ENCODE data around the gene SLIT1.

Gene SLIT1

DNA sequence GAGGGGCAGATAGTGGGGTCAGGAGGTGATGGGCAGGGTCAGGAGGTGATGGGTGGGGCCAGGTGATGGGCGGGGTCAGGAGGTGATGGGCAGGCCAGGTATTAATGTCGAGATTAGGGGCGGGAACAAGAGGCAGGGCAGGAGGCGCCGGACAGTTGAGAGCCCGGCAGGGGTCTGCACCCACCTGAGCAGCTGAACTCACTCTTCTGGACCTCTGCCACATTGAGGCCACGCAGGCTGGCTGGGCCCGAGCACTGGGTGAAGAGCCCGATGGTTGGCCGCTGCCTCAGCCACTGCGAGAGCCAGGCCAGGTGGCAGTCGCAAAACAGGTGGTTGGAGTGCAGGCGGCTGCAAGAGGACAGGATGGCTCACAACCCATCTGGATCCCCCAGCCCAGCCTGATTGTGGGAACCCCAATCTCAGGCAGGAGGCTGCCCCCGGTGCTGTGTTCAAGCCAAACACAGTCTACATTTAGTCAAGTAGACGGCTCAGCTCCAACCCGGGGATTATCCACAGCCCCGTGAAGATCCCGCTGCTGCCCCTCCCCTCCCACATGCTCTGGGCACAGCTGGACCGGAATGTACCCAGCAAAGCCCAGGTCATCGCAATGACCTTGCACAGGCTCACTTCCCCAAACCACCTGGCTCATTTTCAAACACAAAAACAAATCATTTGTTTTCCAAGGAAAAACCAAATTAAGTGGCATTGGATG, 122.3 kb downstream of the SLIT1 start:
- no peak for DNase-seq (ENCODE audit: low spot score)

- no peak for DNase-seq (ENCODE audit: low spot score)
Observed at GRCh38 chr10:97062456-97062855, 123.3 kb downstream of the SLIT1 start.

DNA sequence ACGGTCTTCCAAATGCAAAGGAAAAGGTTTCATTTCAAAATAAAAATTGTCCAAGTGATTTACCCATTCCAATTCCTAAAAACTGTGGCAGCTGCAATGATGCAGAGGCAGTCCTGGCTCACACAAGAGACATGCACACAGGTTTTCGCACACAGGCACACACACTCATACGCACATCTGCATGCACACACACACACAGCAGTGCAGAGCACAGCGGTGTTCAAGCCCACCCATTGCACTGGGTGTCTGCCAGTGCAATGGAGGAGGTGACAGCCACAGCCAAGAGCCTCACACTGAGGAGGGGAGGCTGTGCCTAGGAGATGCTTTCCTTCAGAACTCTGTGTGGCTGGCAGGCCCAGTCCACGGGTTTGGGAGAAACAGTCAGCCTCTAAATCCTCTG, 123.7 kb downstream of the SLIT1 start:
- DNase-seq (ENCODE audit: low spot score) = no peak

- no peak for DNase-seq (ENCODE audit: low spot score)
Observed at GRCh38 chr10:97061423-97061822, 124.3 kb downstream of the SLIT1 start.

DNA sequence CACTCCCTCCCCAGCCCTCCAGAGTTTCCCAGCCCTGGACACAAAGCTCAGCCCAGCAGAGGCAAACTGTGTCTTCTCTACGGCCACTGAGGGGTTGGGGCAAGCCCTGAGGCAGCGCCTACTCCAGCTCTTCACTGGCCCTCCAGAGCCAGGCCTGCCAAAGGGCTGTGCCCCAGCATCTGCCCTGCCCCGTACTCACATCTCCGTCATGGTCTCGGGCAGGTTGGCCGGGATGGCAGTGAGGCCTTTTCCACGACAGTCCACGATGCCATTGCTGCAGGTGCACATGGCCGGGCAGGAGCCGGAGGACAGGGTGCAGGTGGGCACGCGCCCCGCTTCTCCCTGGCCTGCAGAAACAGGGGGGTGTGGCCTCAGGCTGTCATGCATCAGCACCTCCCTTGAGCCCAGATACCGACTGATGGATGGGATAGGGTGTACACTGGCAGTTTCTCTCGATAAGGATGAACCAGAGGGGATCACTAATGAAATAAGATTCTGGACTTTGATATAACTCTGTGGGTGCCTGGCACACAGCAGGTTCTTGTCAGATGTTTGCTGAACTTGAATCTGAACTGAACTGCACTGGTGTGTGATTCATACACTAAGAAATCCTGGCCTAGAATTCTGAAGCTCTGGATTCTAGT, 125.2 kb downstream of the SLIT1 start:
- DNase-seq (ENCODE audit: low spot score) = no peak

DNA sequence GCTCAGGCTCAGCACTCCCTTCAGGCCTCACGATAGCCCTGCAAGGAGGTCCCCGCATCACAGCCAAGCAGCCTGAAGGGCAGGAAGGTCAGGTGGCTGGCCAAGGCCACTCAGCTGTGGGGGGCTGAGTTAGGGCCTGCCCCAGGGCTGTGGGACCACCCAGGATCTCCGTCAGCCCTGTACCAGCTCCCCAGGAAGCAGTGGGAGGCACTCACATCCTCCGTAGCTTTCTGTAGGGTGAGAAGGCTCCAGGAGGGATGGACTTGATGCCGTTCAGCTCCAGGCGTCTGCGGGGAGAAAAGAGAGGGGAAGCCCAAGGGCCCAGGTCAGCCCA, 125.9 kb downstream of the SLIT1 start:
- DNase-seq (ENCODE audit: low spot score) = no peak

- peak; percentile 79 for DNase-seq (ENCODE audit: low spot score)
Observed at GRCh38 chr10:97059006-97059871, 126.5 kb downstream of the SLIT1 start.

DNA sequence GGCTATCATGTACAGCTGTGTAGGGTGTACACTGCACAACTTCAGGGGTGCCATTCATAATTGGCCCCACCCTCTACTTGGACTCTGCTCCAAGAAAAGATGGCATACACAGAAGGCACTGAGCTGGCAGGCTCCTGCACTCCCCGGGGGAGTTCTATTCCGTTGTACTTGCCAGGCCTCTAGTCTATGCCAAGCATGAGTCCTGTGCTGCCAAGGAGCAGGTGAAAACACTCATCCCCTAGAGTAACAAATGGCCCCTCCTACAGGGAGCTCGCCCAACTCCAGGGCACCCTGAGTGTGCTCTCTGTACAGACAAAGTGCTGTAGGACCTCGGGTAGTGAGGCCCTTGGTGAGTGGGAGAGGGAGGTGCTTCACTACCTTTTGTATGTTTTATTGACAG, 127.2 kb downstream of the SLIT1 start:
- DNase-seq (ENCODE audit: low spot score) = no peak

- DNase-seq (ENCODE audit: low spot score) = no peak
Observed at GRCh38 chr10:97057491-97058235, 128.1 kb downstream of the SLIT1 start.

DNA sequence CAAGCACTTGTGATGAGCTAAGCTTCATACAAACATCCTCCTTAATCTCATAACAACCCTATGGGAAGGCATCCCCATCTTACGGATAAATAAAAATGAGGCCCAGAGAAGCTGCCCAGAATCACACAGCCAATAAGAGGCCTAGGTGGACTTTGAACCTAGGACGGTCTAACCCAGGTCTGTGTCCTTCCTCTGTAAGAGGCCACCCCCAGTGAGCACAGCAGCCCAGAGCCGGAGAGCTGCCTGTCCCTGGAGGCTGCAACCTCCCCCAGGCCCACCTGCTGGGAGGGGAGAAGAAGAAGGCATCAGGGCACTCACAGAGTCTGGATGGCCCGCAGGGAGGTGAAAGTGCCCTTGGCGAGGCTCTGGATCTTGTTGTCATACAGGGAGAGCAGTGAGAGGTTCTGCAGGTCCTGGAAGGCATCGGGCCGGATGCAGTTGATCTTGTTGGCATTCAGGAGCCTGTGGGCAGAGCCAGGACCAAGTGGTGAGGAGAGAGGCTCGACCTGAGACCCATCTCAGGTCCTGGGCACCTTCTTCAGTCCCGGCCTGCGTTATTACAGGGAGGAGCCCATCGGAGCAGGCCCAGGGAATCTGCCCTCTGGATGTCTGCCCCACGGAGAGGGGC, 129.6 kb downstream of the SLIT1 start:
- no peak for DNase-seq (ENCODE audit: low spot score)

DNA sequence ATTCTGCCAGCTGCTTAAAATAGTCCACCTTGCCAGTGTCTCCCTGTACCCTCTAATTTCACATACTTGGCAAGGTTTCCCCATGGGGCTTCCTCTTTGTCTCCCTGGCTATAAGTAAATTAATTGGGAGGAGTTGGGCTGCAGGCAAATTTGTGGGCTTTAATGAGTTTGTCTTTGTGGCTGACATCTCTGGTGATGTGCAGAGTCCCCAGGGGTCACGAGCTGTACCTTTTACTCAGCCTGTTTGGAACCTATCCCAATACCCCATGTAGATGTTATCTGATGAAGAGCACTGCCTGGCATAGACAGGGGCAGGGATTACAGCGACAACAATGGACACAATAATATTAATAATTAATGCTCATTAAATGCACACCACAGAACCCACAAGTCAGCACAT, 132.5 kb downstream of the SLIT1 start:
- DNase-seq (ENCODE audit: low spot score) = no peak

- no peak for DNase-seq (ENCODE audit: low spot score)
Observed at GRCh38 chr10:97050956-97051496, 134.7 kb downstream of the SLIT1 start.

GRCh38 chr10:97050205-97050745, 135.5 kb downstream of the SLIT1 start:
- DNase-seq (ENCODE audit: low spot score) = no peak

DNA sequence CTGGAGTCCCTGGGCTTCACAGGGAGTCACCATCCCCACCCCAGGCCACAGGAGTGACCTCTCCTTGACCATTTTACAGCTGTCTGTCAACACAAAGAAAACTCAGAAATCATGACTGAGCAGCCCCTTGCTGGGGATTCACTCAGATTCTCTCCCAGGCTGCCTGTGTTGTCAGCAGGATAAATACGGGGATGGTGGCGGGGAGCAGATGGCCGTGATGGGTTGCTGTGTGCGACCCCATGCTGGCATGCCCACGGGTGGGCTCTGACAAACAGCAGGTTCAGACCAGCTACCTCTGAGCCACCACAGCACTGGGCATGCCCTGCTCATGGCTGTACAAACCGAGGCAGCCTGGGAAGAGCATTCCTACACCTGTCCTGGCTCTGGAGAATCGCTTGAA, 136.1 kb downstream of the SLIT1 start:
- no peak for DNase-seq (ENCODE audit: low spot score)

DNA sequence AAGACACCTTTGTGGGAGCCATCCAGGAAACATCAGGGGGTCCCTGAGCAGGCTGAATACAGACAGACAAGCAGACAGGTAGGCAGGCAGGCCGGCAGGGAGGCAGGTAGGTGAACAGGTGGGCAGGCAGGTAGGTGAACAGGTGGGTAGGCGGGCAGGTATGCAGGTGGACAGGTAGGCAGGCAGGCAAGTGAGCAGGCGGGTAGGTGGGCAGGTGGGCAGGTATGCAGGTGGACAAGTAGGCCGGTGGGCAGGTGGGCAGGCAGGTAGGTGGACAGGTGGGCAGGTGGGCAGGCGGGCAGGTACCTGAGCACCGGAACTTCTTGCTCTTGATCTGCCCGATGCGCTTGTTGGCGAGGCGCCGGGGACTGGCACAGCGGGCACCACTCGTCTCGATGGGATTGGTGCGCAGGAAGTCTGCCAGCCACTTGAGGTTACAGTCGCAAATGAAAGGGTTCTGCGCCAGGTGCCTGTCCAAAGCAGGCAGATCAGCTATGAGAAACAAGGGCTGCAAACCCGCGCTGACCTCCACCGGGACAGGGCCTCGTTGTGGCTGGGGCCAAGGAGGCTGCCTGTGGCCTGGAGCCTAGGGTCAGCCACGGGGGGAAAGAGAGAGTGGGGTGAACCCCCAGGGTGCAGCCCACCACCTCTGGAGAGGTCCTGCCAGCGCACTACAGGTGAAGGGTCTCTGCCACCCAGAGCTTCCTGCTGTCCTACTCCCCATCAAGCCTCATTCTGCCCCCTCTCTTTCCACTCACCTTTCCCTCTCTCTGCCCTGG, 136.9 kb downstream of the SLIT1 start:
- no peak for DNase-seq (ENCODE audit: low spot score)

DNA sequence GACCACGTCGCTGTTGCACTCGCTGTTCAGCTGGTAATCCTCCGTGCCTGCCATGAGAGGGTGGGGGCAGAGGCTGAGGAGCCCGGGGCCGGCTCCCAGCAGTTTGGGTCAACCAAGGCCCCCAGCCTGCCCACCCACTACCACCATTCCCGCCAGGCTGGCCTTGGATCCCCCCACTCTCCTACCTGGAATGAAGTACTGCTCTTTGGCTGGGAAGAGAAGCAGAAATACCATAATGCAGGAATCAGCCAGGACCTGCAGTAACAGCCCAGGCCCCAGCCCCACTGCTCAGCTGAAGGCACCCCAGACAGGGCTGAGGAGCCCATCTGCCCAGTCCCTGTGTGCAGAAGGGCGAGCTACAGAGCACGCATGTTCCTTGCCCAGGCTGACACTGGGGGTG, 138.0 kb downstream of the SLIT1 start:
- DNase-seq (ENCODE audit: low spot score) = no peak

DNA sequence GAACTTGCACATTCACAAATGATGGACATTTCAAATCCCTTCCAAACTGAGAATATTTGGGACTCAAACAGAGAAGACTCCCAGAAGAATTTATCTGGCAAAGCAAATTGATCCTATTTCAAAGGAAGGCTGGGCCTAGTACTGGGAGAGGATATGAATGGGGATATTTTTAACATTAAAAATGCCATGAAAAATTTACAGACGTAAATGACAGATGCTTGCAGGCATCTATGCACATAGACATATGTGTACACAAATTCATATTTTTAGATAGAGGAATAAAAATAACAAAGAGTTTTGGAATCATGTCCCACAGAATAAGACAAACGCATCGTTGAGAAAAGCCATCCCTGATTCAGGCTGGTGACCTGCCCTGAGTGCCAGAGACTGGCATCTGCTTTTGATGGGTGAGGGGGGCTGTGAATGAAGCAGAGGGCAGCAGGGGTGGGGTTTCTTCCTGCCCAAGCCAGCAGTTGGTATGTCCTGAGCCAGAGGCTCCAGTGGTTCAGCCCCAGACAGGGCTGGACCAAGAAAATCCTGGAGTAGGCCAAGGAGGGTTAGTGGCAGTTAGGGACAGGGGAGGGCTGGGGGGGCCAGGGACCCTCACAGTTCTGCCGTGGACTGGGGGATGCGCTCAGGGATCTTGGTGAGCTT, 138.5 kb downstream of the SLIT1 start:
- DNase-seq (ENCODE audit: low spot score) = no peak

GRCh38 chr10:97046456-97047082, 139.2 kb downstream of the SLIT1 start:
- DNase-seq (ENCODE audit: low spot score) = no peak

DNA sequence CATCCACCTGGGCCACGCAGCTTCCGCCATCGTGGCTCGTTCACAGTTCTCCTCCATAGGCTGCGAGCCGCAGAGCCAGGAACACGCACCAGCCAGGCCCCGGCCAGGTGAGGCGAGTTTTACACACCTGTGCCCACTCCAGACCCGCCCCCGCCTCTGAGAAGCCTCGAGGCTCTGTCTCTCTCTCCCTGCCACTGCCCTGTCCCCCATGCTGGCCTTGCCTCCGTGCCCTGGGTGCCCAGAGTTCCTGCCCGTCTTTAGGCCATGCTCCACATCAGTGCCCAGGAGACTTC, 142.2 kb downstream of the SLIT1 start:
- no peak for DNase-seq (ENCODE audit: low spot score)

All from iPS-NIHi11 (cell line).